ENCODE measurements around the gene JAKMIP2. TPM values are rescaled to one million over a fixed set of nuclear protein-coding genes. Genes with fewer than 3 reads are reported as not detected.
"Not testable (repeated sequence)": the region's sequence is repeated elsewhere in the genome, so short reads cannot be mapped to it uniquely, and the experiment has no call there.

JAKMIP2 gene
- total and polyA plus RNA-seq, 2 experiments from 2014 or later, result 0.23 TPM; not detected in 1

GRCh38 chr5:147558826-147559225, 223.7 kb downstream of the JAKMIP2 start:
- in situ Hi-C loops (cut with MboI), result loop anchor here (5.0 to 25.0 kb wide), 3 partner anchors 107 to 1022 kb away; no protein-coding TSS in a partner anchor
- Histone ChIP-seq H2AFZ (no peak overlapping the region), H3K27me3 (replicated peaks; ENCODE audit: insufficient read depth) (0 out of 2 replicates have a peak, but pooled peaks cover 4% of the 10 kb centered on the region), H3K4me2 (ENCODE audit: unreplicated experiment) (no peak overlapping the region), H3K9me3 (ENCODE audit: low read depth) (no peaks in the 10 kb centered on the region), H4K20me1 (ENCODE audit: insufficient read depth) (no peaks in the 10 kb centered on the region), H3K36me3 (ENCODE audit: low read depth) (no peaks in the 10 kb centered on the region), H3K4me1 (ENCODE audit: insufficient read depth) (peaks cover 15% of the 10 kb centered on the region), H3K79me2 (ENCODE audit: insufficient read depth) (no peaks in the 10 kb centered on the region), H3K9me2 (ENCODE audit: insufficient read depth) (no peaks in the 10 kb centered on the region), H3K9ac (no peak overlapping the region), H3K4me3 (no peak overlapping the region), H3K27ac (no peak overlapping the region), H3F3A (ENCODE audit: insufficient read depth) (peaks cover 10% of the 10 kb centered on the region)
- 0 to 3% methylated on average over 2 of the region's 2 CpGs for WGBS, 2 experiments (ENCODE audit: low coverage in 1 of 2, low lambda C conversion rate in 2 of 2, missing lambda C conversion rate in 2 of 2)
- TF ChIP-seq EZH2phosphoT487 (IDR thresholded peaks at IDR 0.05; ENCODE audit: insufficient read depth, low read depth) (no peak), EZH2 (IDR thresholded peaks at IDR 0.05; ENCODE audit: insufficient read depth, poor library complexity, severe bottlenecking) (no peak)
- peak; percentile 87 for DNase-seq

DNA sequence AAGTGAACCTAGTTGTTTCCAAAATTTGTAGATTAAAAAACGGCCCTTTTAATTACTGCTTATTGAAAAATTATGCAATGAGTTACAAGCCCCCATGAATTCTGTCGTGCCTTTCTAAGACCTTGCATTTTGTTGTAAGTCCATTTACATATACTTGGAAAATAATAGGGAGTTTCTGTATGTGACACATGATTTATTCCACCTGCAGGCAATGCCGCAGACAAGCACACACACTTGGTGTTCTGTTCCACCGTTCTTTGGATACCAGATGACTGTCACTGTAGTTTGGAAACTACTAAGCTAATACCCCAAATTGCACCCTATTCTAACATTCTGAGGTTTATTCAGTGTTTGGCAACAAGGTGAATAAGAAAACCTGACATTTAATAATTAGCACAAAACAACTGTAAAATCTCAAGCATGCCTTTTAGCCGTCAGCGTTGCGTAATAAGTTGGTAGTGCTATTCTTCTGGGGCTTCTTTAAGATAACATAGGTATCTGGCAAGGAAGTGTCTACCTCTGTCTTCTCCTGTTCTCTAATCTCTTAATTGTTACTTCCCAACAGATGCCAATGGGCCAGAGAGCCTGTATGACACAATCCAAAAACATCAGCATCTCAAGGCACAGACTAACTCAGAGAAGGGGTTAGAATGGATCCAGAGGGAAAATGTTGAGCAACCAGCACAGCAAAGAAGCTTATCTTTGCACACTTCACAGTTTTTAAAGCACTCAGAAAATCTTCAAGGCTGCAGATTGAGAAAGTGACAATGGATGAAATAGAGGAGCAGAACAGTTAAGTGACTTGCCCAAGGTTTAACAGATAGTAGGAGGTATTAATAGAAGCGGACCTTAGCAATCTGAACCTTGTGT, 224.4 kb downstream of the JAKMIP2 start:
- Histone ChIP-seq H3K79me2 (ENCODE audit: insufficient read depth) (no peaks in the 10 kb centered on the region), H3K9me3 (ENCODE audit: low read depth) (no peaks in the 10 kb centered on the region), H3K9me2 (ENCODE audit: insufficient read depth) (no peaks in the 10 kb centered on the region), H3K4me2 (ENCODE audit: unreplicated experiment) (no peak overlapping the region), H3F3A (ENCODE audit: insufficient read depth) (peaks cover 17% of the 10 kb centered on the region), H3K27ac (no peak overlapping the region), H4K20me1 (ENCODE audit: insufficient read depth) (no peaks in the 10 kb centered on the region), H3K9ac (no peak overlapping the region), H3K4me1 (ENCODE audit: insufficient read depth) (peaks cover 20% of the 10 kb centered on the region), H3K27me3 (replicated peaks; ENCODE audit: insufficient read depth) (0 out of 2 replicates have a peak, but pooled peaks cover 4% of the 10 kb centered on the region), H3K36me3 (ENCODE audit: low read depth) (no peaks in the 10 kb centered on the region), H2AFZ (no peak overlapping the region), H3K4me3 (no peak overlapping the region)
- 79 to 85% methylated on average over 8 of the region's 8 CpGs for WGBS, 2 experiments (ENCODE audit: low coverage in 1 of 2, low lambda C conversion rate in 2 of 2, missing lambda C conversion rate in 2 of 2)
- in situ Hi-C loops (cut with MboI), result loop anchor here (5.0 to 25.0 kb wide), 3 partner anchors 106 to 1021 kb away; no protein-coding TSS in a partner anchor
- TF ChIP-seq EZH2 (IDR thresholded peaks at IDR 0.05; ENCODE audit: insufficient read depth, poor library complexity, severe bottlenecking) (no peak), EZH2phosphoT487 (IDR thresholded peaks at IDR 0.05; ENCODE audit: insufficient read depth, low read depth) (no peak)
- DNase-seq, result peak; percentile 33

- TF ChIP-seq EZH2phosphoT487 (IDR thresholded peaks at IDR 0.05; ENCODE audit: insufficient read depth, low read depth) (no peak), EZH2 (IDR thresholded peaks at IDR 0.05; ENCODE audit: insufficient read depth, poor library complexity, severe bottlenecking) (no peak)
- 98% methylated on average over 7 of the region's 7 CpGs for WGBS, 2 experiments (ENCODE audit: low coverage in 1 of 2, low lambda C conversion rate in 2 of 2, missing lambda C conversion rate in 2 of 2)
- no peaks in the 10 kb centered on the region for H3K36me3 ChIP-seq (ENCODE audit: low read depth)
- no peak for DNase-seq
- no peaks in the 10 kb centered on the region for H4K20me1 ChIP-seq (ENCODE audit: insufficient read depth)
- peak overlapping the region; percentile 79 for H3K9ac ChIP-seq
- no peaks in the 10 kb centered on the region for H3K9me2 ChIP-seq (ENCODE audit: insufficient read depth)
- 0 out of 2 replicates have a peak, but pooled peaks cover 2% of the 10 kb centered on the region for H3K27me3 ChIP-seq (replicated peaks; ENCODE audit: insufficient read depth)
- in situ Hi-C loops (cut with MboI), result loop anchor here (5.0 to 25.0 kb wide), 3 partner anchors 103 to 1018 kb away; no protein-coding TSS in a partner anchor
- peaks cover 17% of the 10 kb centered on the region for H3F3A ChIP-seq (ENCODE audit: insufficient read depth)
- H3K79me2 ChIP-seq (ENCODE audit: insufficient read depth), result no peaks in the 10 kb centered on the region
- peak overlapping the region; percentile 66; the same call in 1 of the 2 replicates for H2AFZ ChIP-seq
- peaks cover 20% of the 10 kb centered on the region for H3K4me1 ChIP-seq (ENCODE audit: insufficient read depth)
- H3K4me2 ChIP-seq (ENCODE audit: unreplicated experiment), result peak overlapping the region; percentile 79
- H3K4me3 ChIP-seq, result no peak overlapping the region
- H3K27ac ChIP-seq, result peak overlapping the region; percentile 86
- H3K9me3 ChIP-seq (ENCODE audit: low read depth), result no peaks in the 10 kb centered on the region
These were observed 227.4 kb downstream of the JAKMIP2 start for GRCh38 chr5:147555176-147555575.

- in situ Hi-C loops (cut with MboI), result loop anchor here (10.0 to 25.0 kb wide), 2 partner anchors 160 to 1017 kb away; no protein-coding TSS in a partner anchor
- peak; percentile 93 for DNase-seq
These were observed 228.2 kb downstream of the JAKMIP2 start for GRCh38 chr5:147554261-147554817.

DNA sequence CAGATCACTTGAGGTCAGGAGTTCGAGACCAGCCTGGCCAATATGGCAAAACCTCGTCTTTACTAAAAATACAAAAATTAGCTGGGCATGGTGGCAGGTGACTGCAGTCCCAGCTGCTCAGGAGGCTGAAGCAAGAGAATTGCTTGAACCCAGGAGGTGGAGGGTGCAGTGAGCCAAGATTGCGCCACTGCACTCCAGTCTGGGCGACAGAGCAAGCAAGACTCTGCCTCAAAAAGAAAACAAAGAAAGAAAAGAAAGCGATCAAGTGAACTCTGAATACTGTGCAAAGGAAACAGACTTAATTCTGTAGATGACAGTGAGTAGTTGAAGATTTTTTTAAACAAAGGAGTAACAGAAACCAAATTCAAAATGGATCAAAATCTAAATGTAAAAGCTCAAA, 228.7 kb downstream of the JAKMIP2 start:
- peak overlapping the region; percentile 61 for H3K4me3 ChIP-seq
- H3K27me3 ChIP-seq (replicated peaks; ENCODE audit: insufficient read depth); H4K20me1 ChIP-seq (ENCODE audit: insufficient read depth); DNase-seq; H3K79me2 ChIP-seq (ENCODE audit: insufficient read depth); H3K9me3 ChIP-seq (ENCODE audit: low read depth); H3K36me3 ChIP-seq (ENCODE audit: low read depth); H3K9me2 ChIP-seq (ENCODE audit: insufficient read depth): not testable (repeated sequence)
- peaks cover 17% of the 10 kb centered on the region for H3F3A ChIP-seq (ENCODE audit: insufficient read depth)
- in situ Hi-C loops (cut with MboI), result loop anchor here (10.0 to 25.0 kb wide), 2 partner anchors 159 to 1017 kb away; no protein-coding TSS in a partner anchor
- peak overlapping the region; percentile 86 for H3K27ac ChIP-seq
- peak overlapping the region; percentile 79 for H3K4me2 ChIP-seq (ENCODE audit: unreplicated experiment)
- peak overlapping the region; percentile 79 for H3K9ac ChIP-seq
- WGBS, 2 experiments (ENCODE audit: low coverage in 1 of 2, low lambda C conversion rate in 2 of 2, missing lambda C conversion rate in 2 of 2), result 25 to 28% methylated on average over 5 of the region's 5 CpGs
- peak overlapping the region; percentile 66 for H2AFZ ChIP-seq
- H3K4me1 ChIP-seq (ENCODE audit: insufficient read depth), result peaks cover 20% of the 10 kb centered on the region

More at GRCh38 chr5:147554261-147554817, 228.2 kb downstream of the JAKMIP2 start:
- WGBS, 2 experiments (ENCODE audit: low coverage in 1 of 2, low lambda C conversion rate in 2 of 2, missing lambda C conversion rate in 2 of 2), result 6% methylated on average over 7 of the region's 7 CpGs
- H4K20me1 ChIP-seq (ENCODE audit: insufficient read depth), result no peaks in the 10 kb centered on the region
- peak overlapping the region; percentile 66 for H2AFZ ChIP-seq
- peak overlapping the region; percentile 86 for H3K27ac ChIP-seq
- no peaks in the 10 kb centered on the region for H3K9me2 ChIP-seq (ENCODE audit: insufficient read depth)
- H3K79me2 ChIP-seq (ENCODE audit: insufficient read depth), result no peaks in the 10 kb centered on the region
- peaks cover 17% of the 10 kb centered on the region for H3F3A ChIP-seq (ENCODE audit: insufficient read depth)
- no peaks in the 10 kb centered on the region for H3K36me3 ChIP-seq (ENCODE audit: low read depth)
- TF ChIP-seq EZH2phosphoT487 (IDR thresholded peaks at IDR 0.05; ENCODE audit: insufficient read depth, low read depth), result 0 out of 2 replicates have a peak, but pooled peaks have one; percentile 48
- TF ChIP-seq EZH2 (IDR thresholded peaks at IDR 0.05; ENCODE audit: insufficient read depth, poor library complexity, severe bottlenecking), result no peak
- peak overlapping the region; percentile 79 for H3K9ac ChIP-seq
- peak overlapping the region; percentile 61 for H3K4me3 ChIP-seq
- H3K27me3 ChIP-seq (replicated peaks; ENCODE audit: insufficient read depth), result no peaks in the 10 kb centered on the region
- H3K9me3 ChIP-seq (ENCODE audit: low read depth), result no peaks in the 10 kb centered on the region
- H3K4me2 ChIP-seq (ENCODE audit: unreplicated experiment), result peak overlapping the region; percentile 79
- H3K4me1 ChIP-seq (ENCODE audit: insufficient read depth), result peaks cover 20% of the 10 kb centered on the region

All from GM23248 (cell line).